DND-41 (cell line): ENCODE data around the gene TTLL8.

Experiments
- CTCF ChIP-seq: IDR thresholded peaks from 2 replicates; pipeline ENCODE4 v1.5.1; 2012; ENCODE audit warnings: borderline replicate concordance, low read length, moderate library complexity, mild to moderate bottlenecking; ENCODE audit not compliant: poor library complexity, severe bottlenecking; ENCODE audit errors: extremely low read depth
- EZH2 ChIP-seq: IDR thresholded peaks from 3 replicates; pipeline ENCODE4 v1.6.1; 2012; ENCODE audit warnings: borderline replicate concordance, low read depth, mild to moderate bottlenecking, moderate library complexity, low read length, inconsistent platforms; ENCODE audit not compliant: severe bottlenecking

- TF ChIP-seq CTCF (no peak), EZH2 (no peak)
These were observed 63.1 kb downstream of the TTLL8 start for GRCh38 chr22:49995041-49995360.
